Endothelial cell (in vitro differentiated cells): ENCODE measurements around the gene GPS1. TPM values are rescaled to one million over a fixed set of nuclear protein-coding genes. Genes with fewer than 3 reads are reported as not detected.

Experiments
- DNase-seq: peaks from one replicate; pipeline ENCODE4 v3.0.0; 2021; ENCODE audit warnings: low spot score
- H3K27ac Mint-ChIP-seq: one replicate; pipeline ENCODE4 v1.8.0; 2021; ENCODE audit warnings: mixed read lengths, inconsistent platforms; ENCODE audit not compliant: unreplicated experiment
- H3K27me3 Mint-ChIP-seq: one replicate; pipeline ENCODE4 v1.8.0; 2021; ENCODE audit warnings: mild to moderate bottlenecking, moderate library complexity, mixed read lengths, inconsistent platforms; ENCODE audit not compliant: unreplicated experiment
- H3K36me3 Mint-ChIP-seq: one replicate; pipeline ENCODE4 v1.8.0; 2021; ENCODE audit warnings: mild to moderate bottlenecking, low read depth, mixed read lengths, inconsistent platforms; ENCODE audit not compliant: unreplicated experiment
- H3K4me1 Mint-ChIP-seq: one replicate; pipeline ENCODE4 v1.8.0; 2021; ENCODE audit warnings: mild to moderate bottlenecking, mixed read lengths, inconsistent platforms; ENCODE audit not compliant: unreplicated experiment
- H3K4me3 Mint-ChIP-seq: one replicate; pipeline ENCODE4 v1.8.0; 2021; ENCODE audit warnings: mild to moderate bottlenecking, mixed read lengths, inconsistent platforms; ENCODE audit not compliant: unreplicated experiment
- H3K9me3 Mint-ChIP-seq: one replicate; pipeline ENCODE4 v1.8.0; 2021; ENCODE audit warnings: mixed read lengths, inconsistent platforms; ENCODE audit not compliant: unreplicated experiment
- CTCF ChIP-seq: fragments of 200-600 bp; sonication (generic); IDR thresholded peaks from one replicate; pipeline ENCODE4 v1.5.0; 2021; ENCODE audit warnings: antibody characterized with exemption; ENCODE audit not compliant: unreplicated experiment
- total RNA-seq: library from RNA; stranded (reverse); fragmentation: NEBNext Ultra II Directional; extraction: Animal tissue kit (Norgen Biotek cat#: 25700); gene quantifications from one replicate; pipeline ENCODE4 v1.2.1, GENCODE V29; 2021; ENCODE audit not compliant: unreplicated experiment

GPS1 gene
- total RNA-seq, 1 donor from 2014 or later: 80.0 TPM

GRCh38 chr17:82080048-82080788, 28.5 kb downstream of the GPS1 start:
- H3K36me3 Mint-ChIP-seq: peaks cover 4% of the 10 kb centered on the region

GRCh38 chr17:82080789-82081464, 29.2 kb downstream of the GPS1 start:
- Mint-ChIP-seq H3K27me3 (peaks cover 2% of the 10 kb centered on the region), H3K27ac (no peak overlapping the region), H3K4me3 (no peak overlapping the region), H3K36me3 (peaks cover 4% of the 10 kb centered on the region), H3K4me1 (no peaks in the 10 kb centered on the region), H3K9me3 (no peaks in the 10 kb centered on the region)
- no peak for DNase-seq
- TF ChIP-seq CTCF: no peak

More at GRCh38 chr17:82080048-82080788, 28.5 kb downstream of the GPS1 start:
- H3K9me3 Mint-ChIP-seq: no peaks in the 10 kb centered on the region
- TF ChIP-seq CTCF: no peak
- H3K27ac Mint-ChIP-seq: no peak overlapping the region
- no peaks in the 10 kb centered on the region for H3K4me1 Mint-ChIP-seq
- H3K27me3 Mint-ChIP-seq: peaks cover 2% of the 10 kb centered on the region
- H3K4me3 Mint-ChIP-seq: no peak overlapping the region
- DNase-seq: no peak

GRCh38 chr17:82081546-82081945, 29.8 kb downstream of the GPS1 start:
- Mint-ChIP-seq H3K9me3 (no peaks in the 10 kb centered on the region), H3K27me3 (peaks cover 2% of the 10 kb centered on the region), H3K36me3 (peaks cover 4% of the 10 kb centered on the region), H3K4me3 (no peak overlapping the region), H3K4me1 (no peaks in the 10 kb centered on the region), H3K27ac (no peak overlapping the region)
- TF ChIP-seq CTCF: no peak
- no peak for DNase-seq

GRCh38 chr17:82081966-82082365, 30.3 kb downstream of the GPS1 start:
- no peak for DNase-seq
- Mint-ChIP-seq H3K9me3 (no peaks in the 10 kb centered on the region), H3K27me3 (peaks cover 2% of the 10 kb centered on the region), H3K36me3 (peaks cover 4% of the 10 kb centered on the region), H3K4me3 (no peak overlapping the region), H3K4me1 (no peaks in the 10 kb centered on the region), H3K27ac (no peak overlapping the region)
- no peak for TF ChIP-seq CTCF

- no peak overlapping the region for H3K27ac Mint-ChIP-seq
- H3K4me1 Mint-ChIP-seq: no peaks in the 10 kb centered on the region
- no peak for TF ChIP-seq CTCF
- no peak overlapping the region for H3K4me3 Mint-ChIP-seq
- no peak for DNase-seq
- peaks cover 2% of the 10 kb centered on the region for H3K27me3 Mint-ChIP-seq
- no peaks in the 10 kb centered on the region for H3K9me3 Mint-ChIP-seq
- peaks cover 4% of the 10 kb centered on the region for H3K36me3 Mint-ChIP-seq
Measured at GRCh38 chr17:82082456-82082855, 30.8 kb downstream of the GPS1 start.
